Gastrocnemius medialis (tissue), 4 donors: Measurements from ENCODE around the gene SRSF3.

ENCODE experiments used
- CTCF ChIP-seq, 5 experiments: fragments of 450-650 bp in 3 of 5; fragments of 200-600 bp in 2 of 5; sonication (generic) in 2 of 5; IDR thresholded peaks in 4 of 5; conservative IDR thresholded peaks in 1 of 5; 1 replicate in 4 of 5; 2 replicates in 1 of 5; pipeline ENCODE4 v1.5.1; 2016 to 2019; ENCODE audit warnings: antibody characterized with exemption in 5 of 5, mild to moderate bottlenecking in 3 of 5, moderate library complexity in 3 of 5
- POLR2A ChIP-seq, 2 donors: fragments of 450-650 bp; IDR thresholded peaks; one replicate each; pipeline ENCODE4 v1.6.1; 2017; ENCODE audit warnings: antibody characterized with exemption in 2 of 2, mild to moderate bottlenecking in 2 of 2, moderate library complexity in 2 of 2

- no peak for TF ChIP-seq CTCF (IDR thresholded peaks at IDR 0.05 in 4 of 5, conservative IDR thresholded peaks at IDR 0.05 in 1 of 5)
- no peak for TF ChIP-seq POLR2A (IDR thresholded peaks at IDR 0.05)
Measured at GRCh38 chr6:36597775-36598174, 3.6 kb downstream of the SRSF3 start.
